Epithelial cell of esophagus (primary cell): Measurements from ENCODE around the gene CEACAM21.

Experiments used
- DNase-seq: peaks from one replicate; pipeline ENCODE4 v3.0.0; 2010; ENCODE audit warnings: low read depth
- H3K4me3 ChIP-seq: 2 replicates; pipeline ENCODE4 v1.5.1; 2011; ENCODE audit warnings: mild to moderate bottlenecking, low read length, control low read depth
- CTCF ChIP-seq: IDR thresholded peaks from 2 replicates; pipeline ENCODE4 v1.5.1; 2011; ENCODE audit warnings: low read depth, mild to moderate bottlenecking, low read length, control low read depth, inconsistent platforms; ENCODE audit not compliant: insufficient read depth; ENCODE audit errors: missing control alignments

The CEACAM21 gene

GRCh38 chr19:41621226-41621625, 45.3 kb downstream of the CEACAM21 start:
- H3K4me3 ChIP-seq, result no peak overlapping the region
- no peak for TF ChIP-seq CTCF
- no peak for DNase-seq

GRCh38 chr19:41621654-41622053, 45.7 kb downstream of the CEACAM21 start:
- no peak for DNase-seq
- H3K4me3 ChIP-seq, result no peak overlapping the region
- TF ChIP-seq CTCF, result no peak

GRCh38 chr19:41623360-41623759, 47.4 kb downstream of the CEACAM21 start:
- no peak for TF ChIP-seq CTCF
- no peak overlapping the region for H3K4me3 ChIP-seq
- no peak for DNase-seq

GRCh38 chr19:41624515-41624914, 48.5 kb downstream of the CEACAM21 start:
- TF ChIP-seq CTCF, result no peak
- DNase-seq, result no peak
- no peak overlapping the region for H3K4me3 ChIP-seq

GRCh38 chr19:41624937-41625336, 49.0 kb downstream of the CEACAM21 start:
- H3K4me3 ChIP-seq, result no peak overlapping the region
- TF ChIP-seq CTCF, result no peak
- no peak for DNase-seq

GRCh38 chr19:41626278-41626677, 50.3 kb downstream of the CEACAM21 start:
- TF ChIP-seq CTCF, result no peak
- no peak for DNase-seq
- no peak overlapping the region for H3K4me3 ChIP-seq

GRCh38 chr19:41626877-41627276, 50.9 kb downstream of the CEACAM21 start, which contains the start of gene CEACAM4:
Gene CEACAM4 (minus strand): TSS chr19:41627074. CDS start chr19:41626963, 111 bp downstream.
- no peak for TF ChIP-seq CTCF
- H3K4me3 ChIP-seq, result no peak within 1 kb of the TSS
- DNase-seq, result no peak
